GM21528 (cell line): ENCODE results near the gene TMEM43.
"Not testable (repeated sequence)": the region's sequence is repeated elsewhere in the genome, so short reads cannot be mapped to it uniquely, and the experiment has no call there.

ENCODE experiments used
- ATAC-seq: cut with Tn5 transposase; IDR thresholded peaks from one replicate; pipeline ENCODE4 v1.9.1; 2021; ENCODE audit warnings: mild to moderate bottlenecking, moderate library complexity; ENCODE audit not compliant: unreplicated experiment, low FRiP score

Gene TMEM43

GRCh38 chr3:14120921-14121448, 3.9 kb upstream of the TMEM43 start:
- not testable (repeated sequence) for ATAC-seq

DNA sequence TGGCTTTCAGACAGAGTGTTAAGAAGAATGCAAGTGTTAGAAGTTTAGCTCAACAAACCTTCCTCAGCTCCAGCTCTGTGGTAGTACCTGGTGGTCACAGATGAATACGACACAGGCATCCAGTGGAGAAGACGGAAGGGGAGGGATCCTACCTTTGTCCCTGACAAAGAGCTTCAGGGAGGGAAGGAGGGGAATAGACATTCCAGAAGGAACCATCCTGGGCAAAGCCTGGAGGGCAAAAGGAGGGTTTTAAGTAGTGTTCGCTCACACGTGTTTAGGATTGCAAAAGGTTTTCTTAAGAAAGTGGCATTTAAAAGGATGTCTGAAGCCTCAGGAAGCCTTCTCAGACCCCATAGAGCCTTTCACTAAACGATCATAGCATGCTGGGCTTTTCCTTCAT, 3.0 kb upstream of the TMEM43 start:
- ATAC-seq, result no peak

DNA sequence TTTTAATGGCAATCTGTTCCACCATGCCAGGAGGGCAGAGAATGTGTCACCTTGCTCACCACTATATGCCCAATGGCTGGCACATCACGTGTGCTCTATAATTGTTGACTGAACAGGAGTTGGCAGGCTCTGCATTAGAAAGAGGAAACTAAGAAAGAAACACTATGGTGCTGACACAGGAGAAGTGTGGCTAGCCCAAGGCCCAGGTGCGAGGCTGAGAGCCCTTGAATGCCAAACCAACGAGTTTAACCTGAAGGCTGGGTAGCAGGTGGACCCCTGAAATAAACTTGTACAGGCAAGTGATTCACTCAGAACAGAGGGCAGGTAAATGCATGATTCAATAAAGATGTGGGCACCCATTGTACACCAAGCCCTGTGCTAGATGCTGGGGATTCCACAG, 2.6 kb upstream of the TMEM43 start:
- no peak for ATAC-seq

DNA sequence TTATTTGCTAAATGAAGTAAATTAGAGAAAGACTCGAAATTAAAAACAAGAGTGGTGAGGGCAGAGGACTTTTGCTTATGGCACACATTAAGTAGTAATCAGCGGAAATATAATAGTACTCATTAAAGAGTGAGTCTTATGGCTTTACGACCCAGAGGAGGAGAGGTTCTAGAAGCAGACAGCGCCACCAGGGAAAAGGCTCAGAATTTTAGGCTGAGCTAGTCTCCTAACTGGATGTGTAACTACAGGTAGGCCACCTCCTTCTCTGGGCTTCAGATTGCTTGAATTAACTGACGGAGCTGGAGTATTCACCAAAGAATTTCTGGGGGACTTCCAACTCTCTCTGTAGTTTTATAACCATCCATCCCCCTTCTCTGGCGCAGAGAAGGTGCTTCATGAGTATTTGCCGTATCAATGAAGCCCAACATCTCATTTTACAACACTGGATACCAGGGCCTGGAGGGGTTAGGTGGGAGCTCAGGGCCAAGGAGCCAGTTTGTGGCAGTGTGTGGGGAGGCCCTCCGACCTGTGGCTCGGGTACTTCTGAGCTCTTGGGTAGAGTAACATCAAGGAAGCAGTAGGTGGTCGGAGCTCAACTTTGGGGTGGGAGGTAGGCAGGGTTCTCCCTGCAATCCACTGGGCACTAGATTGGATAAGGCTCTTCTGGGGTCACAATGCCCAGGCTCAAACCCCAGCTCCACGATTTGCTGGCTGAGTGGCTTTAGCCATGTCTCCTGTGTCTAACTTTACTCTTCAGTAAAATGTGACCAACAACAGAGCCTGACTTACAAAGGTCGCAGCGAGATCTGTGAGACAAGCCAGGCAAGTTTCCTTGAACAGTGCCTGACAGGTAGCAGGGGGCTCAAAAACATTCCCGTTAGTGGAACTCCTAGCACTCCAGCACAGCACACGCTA, 1.3 kb upstream of the TMEM43 start:
- ATAC-seq, result no peak

DNA sequence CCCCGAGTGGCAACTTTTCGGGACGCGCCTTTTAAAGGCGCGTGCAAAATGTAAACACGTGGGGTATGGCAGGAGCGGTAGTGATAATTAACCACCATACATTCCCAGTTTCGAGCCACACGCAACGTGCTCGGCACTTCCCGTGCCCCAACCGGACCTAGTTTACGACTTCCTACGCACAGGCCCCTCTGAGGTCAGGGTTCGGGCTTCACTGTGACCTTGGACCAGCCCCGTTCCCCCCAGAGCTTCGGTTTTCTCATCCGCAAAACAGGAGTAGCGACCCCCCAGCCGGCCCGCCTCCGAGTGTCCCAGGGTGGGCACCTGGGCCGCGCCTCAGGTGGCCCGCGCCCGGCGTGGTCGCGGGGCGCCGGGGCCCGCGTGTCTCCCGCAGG, 633 bp upstream of the TMEM43 start:
- ATAC-seq, result peak; percentile 54

DNA sequence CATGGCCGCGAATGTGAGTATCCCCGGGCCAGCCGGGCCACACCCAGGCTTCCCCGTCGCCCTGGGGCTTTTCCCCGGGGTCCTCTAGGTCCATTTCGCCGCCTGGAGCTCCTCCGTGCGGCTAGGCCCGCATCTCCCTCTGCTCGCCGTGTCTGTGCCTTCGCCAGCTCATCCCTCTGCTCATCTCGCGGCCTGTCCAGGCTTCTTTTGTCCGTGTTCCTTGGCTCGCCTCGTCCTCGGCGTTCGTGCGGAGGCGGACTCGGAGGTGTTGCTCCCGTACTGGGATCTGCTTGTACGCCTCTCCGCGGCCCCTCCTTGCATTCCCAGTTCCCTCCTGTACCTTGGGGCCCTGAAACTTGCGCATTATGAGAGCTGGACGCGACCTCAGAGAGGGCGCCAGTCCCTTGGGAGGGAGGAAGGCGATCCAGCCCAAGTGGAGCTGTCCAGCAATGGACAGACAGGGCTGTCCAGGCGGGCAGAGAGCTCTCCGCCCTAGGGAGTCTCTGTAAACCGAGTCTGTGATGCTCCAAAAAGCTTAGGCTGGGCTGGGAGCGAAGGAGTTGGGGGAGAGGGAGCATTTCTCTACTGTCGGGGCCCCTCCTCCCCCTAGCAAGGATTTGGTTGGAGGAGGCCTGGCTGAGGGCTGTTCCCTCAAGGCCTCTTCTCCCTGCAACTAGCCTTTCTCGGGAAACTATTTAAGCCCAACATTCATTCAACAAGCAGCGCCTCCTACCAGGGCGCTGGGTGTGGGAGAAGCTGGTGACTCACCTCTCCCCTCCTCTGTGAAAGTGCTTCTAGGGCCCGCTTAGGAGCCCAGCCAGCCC, 553 bp downstream of the TMEM43 start:
- peak; percentile 33 for ATAC-seq

- ATAC-seq, result no peak
Measured at GRCh38 chr3:14126017-14126886, 1.4 kb downstream of the TMEM43 start.

- no peak for ATAC-seq
Measured at GRCh38 chr3:14126887-14127505, 2.1 kb downstream of the TMEM43 start.

DNA sequence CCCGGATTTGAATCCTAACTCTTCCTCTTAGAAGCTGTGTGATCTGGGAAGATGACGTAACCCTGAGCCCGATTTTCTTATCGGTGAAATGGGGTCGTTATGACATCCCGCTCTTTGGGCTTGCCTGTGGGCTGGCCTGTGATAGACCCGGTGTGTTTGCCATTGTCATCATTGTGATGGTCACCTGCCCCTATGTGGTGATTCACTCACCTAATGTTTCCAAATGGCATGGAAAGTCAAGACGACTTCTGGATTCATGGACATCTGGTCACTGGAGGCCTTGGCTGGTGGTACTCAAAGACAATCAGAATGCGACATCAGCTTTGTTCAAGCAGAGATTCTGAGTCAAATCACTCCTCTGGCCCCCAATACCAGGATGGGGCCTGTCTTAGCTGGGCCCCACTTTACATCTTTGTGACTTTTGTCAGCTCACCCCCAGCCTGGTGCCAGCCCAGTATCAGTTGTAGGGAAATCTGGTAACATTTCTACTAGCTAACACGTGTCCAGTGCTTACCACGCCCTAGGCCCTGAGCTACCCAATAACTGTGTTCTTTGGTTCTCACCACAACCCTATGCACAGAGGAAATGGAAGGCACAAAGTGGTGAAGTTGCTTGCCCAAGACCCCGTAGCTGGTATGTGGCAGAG, 2.8 kb downstream of the TMEM43 start:
- ATAC-seq, result no peak

GRCh38 chr3:14128724-14129123, 3.9 kb downstream of the TMEM43 start:
- no peak for ATAC-seq

- no peak for ATAC-seq
Measured at GRCh38 chr3:14129296-14129695, 4.4 kb downstream of the TMEM43 start.

GRCh38 chr3:14130230-14130629, 5.4 kb downstream of the TMEM43 start:
- no peak for ATAC-seq

DNA sequence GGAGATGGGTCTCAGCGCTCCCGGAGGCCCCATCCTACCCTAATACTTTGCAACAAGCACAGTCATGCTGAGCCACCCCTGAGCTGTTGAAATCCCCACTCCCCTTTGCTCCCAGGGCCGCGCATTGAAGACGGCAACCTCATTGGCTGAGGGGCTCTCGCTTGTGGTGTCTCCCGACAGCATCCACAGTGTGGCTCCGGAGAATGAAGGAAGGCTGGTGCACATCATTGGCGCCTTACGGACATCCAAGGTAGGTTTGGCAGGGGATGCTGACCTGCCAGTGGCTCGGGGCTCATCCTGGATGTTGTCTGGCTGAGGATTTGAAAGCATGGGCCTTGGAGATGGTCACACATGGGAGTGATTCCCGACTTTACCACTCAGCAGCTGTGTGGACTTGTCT, 5.9 kb downstream of the TMEM43 start:
- ATAC-seq, result no peak

DNA sequence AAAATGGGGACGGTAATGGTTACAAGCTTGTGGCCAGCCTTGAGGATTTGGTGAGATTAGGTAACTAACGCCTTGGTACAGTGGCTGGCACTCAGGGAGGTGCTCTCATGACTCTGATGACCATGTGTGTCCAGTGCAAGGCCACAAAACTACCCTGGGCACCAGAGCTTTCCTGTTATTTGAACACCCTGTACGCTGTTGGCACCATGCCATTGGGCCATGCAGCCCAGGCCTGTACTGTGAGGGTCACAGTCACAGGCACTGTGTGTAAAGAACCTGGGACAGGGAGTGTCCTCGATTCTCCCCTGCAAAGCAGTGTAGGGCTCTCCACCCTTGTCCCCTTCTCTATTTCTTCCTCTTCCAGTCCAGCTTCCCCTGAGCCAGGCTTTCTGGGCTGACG, 6.3 kb downstream of the TMEM43 start:
- no peak for ATAC-seq

DNA sequence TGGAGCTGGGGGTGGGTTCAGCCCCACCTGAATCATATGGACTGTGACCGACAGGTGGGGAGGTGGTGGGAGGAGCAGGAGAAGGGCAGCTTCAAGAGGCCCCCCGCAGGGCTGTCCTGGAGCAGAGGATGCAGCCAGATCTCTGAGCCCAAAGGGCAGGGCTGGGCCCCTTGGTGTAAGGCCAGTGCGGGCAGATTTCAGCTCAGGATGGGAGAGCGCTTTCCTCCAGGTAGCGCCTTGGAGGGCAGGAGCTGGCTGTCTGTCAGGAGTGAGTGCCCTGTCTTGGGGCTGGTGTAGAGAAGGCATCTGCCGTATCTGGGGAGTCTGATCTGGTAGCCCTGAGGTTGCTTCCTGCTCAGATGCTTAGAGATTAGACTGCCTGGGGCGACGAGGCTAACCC, 7.3 kb downstream of the TMEM43 start:
- ATAC-seq, result no peak

DNA sequence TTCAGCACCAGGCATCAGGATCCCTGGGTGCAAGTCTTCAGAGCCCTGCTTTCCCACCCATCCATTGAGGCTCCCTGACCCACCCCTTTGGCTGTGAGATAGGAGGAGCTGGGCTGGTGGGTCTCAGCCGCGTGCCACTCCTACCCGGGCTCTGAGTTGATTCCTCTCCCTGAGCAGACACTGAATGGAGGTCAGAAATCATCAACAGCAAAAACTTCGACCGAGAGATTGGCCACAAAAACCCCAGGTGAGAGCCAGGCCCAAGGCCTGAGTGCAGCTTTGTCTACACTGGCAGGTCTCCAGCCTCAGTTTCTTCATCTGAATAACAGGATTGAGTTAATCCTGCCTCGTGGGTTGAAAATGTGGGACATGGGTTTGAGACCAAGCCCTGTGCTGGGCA, 7.8 kb downstream of the TMEM43 start:
- ATAC-seq, result no peak

GRCh38 chr3:14133188-14133800, 8.4 kb downstream of the TMEM43 start:
- no peak for ATAC-seq

GRCh38 chr3:14133876-14134275, 9.0 kb downstream of the TMEM43 start:
- ATAC-seq, result no peak

DNA sequence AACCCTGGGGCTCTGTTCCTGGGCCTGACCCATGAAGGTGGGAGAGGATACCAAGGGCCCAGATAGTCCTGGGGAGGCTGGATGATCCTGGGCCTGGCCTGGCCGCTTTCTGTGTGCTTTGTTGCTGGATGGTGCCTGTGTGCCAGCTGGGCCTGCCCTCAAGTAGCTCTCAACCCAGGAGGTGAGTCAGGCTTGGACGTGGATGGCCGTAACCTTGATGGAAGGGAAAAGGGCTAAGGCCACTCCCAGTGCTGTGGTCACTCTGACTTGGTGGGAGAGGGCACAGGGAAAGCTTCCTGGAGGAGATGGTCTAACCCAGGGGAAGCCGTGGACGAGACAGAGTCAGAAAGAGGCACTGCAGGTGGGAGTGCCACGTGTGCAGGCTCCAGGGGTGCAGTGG, 9.4 kb downstream of the TMEM43 start:
- no peak for ATAC-seq
